HG03025 (cell line): ENCODE measurements around the gene CNOT9.

ENCODE experiments used
- ATAC-seq: cut with Tn5 transposase; IDR thresholded peaks from one replicate; pipeline ENCODE4 v1.9.1; 2021; ENCODE audit warnings: mild to moderate bottlenecking, moderate library complexity; ENCODE audit not compliant: unreplicated experiment, low FRiP score

The CNOT9 gene

DNA sequence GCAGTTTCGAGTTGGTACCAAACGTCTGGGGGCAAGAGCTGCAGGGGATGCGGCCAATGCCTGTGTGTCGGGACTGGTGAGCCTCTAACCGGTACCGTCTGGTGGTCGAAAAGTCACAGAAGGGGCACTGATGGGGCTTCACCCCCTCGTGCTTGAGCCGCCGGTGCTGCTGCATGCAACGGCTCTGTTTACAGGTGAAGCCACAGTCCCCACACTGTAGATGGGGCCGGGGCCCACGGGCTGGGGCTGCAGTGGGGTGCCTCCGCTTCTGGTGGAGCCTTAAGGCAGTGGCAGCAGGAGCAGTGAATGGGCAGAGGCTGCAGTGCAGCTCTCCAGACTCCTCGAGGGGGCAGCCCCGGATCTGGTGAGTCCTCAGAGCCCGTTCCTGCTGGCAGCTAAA lies 74.1 kb downstream of the CNOT9 start:
- no peak for ATAC-seq

GRCh38 chr2:218643751-218644310 lies 75.2 kb downstream of the CNOT9 start:
- no peak for ATAC-seq

- no peak for ATAC-seq
Observed at GRCh38 chr2:218644721-218645120, 76.1 kb downstream of the CNOT9 start.

- ATAC-seq = no peak
Observed at GRCh38 chr2:218645126-218645525, 76.5 kb downstream of the CNOT9 start.
